ENCODE results near the gene SH3TC1. TPM values are rescaled to one million over a fixed set of nuclear protein-coding genes. Genes with fewer than 3 reads are reported as not detected.

SH3TC1 gene
- total and polyA plus RNA-seq, 10 of the 15 experiments (the other 5 are each of a cell fraction or from before 2014, with no cell fraction given) = 0.19 to 47.0 (median 18.4) TPM

DNA sequence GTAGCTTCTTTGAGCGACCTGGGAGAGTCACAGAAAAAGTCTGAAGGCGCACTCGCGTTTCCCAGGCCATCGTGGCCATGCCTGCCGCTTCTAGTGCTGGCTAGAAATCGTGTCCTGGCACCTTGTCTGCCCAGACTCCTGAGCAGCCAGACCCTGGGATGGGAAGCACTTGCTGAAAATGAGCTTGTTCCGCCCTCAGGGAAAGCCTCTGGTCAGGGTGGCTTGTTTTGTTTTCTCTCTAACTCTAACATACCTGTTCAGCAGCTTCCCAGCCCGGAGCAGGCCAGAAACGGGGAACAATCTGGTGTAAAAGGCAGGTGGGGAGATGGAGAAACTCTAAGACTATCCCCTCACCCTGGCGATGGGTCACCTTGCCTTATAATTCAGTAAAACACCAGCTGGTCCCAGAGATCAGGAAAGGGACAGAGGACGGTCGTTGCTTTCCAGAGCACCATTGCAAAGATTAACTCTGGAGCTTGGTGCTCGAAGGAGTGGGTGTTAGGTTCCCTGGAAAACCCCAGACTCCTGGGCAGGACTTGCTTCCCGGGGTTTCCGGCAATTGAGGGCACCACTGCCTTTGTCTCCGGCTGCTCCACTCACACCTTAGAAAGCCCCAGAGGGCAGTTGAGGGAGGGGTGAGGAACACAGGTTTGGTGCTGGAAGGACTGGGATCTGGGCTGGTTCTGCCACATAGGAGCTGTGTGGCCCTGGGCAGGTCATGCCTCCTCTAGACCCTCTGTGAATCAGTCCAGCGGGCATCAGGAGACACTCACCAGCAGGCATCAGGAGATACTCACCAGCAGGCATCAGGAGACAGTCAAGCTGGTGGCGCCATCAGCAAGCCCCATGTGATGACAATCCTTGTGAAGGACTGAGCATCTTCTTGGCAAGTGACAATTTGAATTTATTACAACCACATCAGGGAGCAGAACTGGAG is 4.5 kb upstream of the SH3TC1 start:
- FAIRE-seq (no peak), ATAC-seq (no peak), DNase-seq (ENCODE audit: low read depth, low spot score) (no peak)
- Histone ChIP-seq H3K9ac (ENCODE audit: control insufficient read depth, insufficient read depth, low read length) (no peak overlapping the region), H3K36me3 (ENCODE audit: control insufficient read depth in 2 of 2, insufficient read depth in 2 of 2, low read length in 1 of 2) (no peaks in the 10 kb centered on the region), H3K79me2 (ENCODE audit: control insufficient read depth, insufficient read depth, low read length) (peaks cover 5% of the 10 kb centered on the region), H3K27me3 (replicated peaks in 1 of 2; ENCODE audit: control insufficient read depth in 2 of 2, insufficient read depth in 2 of 2, low read length in 1 of 2) (no peaks in the 10 kb centered on the region), H3K27ac (ENCODE audit: control insufficient read depth, insufficient read depth) (no peak overlapping the region), H3K4me2 (ENCODE audit: control insufficient read depth, insufficient read depth) (no peak overlapping the region), H3K4me1 (ENCODE audit: control insufficient read depth, insufficient read depth, low read length) (peaks cover 25% of the 10 kb centered on the region), H3K9me3 (replicated peaks; ENCODE audit: control insufficient read depth, insufficient read depth, low read length) (no peaks in the 10 kb centered on the region), H3K4me3 (no peak overlapping the region), H4K20me1 (ENCODE audit: control insufficient read depth, insufficient read depth) (no peaks in the 10 kb centered on the region), H2AFZ (ENCODE audit: control insufficient read depth, low read depth, low read length) (no peak overlapping the region)
- CTCF ChIA-PET = interaction anchor here (1.2 to 6.3 kb wide), 5 partner anchors 18 to 392 kb away, joined by 3 to 96 read pairs (median 7); no protein-coding TSS in a partner anchor
- no TSS peak for BruUV-seq (replicated peaks)
- intact Hi-C loops (cut with micrococcal nuclease; ENCODE audit: unreplicated experiment) = no loop called here
- 67% methylated on average over 19 of the region's 19 CpGs for WGBS (ENCODE audit: insufficient coverage, insufficient replicate concordance, low lambda C conversion rate, missing lambda C conversion rate)
- SMC1A ChIA-PET (ENCODE audit: uncharacterized antibody, unreplicated experiment) = interaction anchor here (0.6 to 4.1 kb wide), 4 partner anchors 17 to 377 kb away, joined by 3 to 37 read pairs (median 6); no protein-coding TSS in a partner anchor
- TF ChIP-seq WRNIP1 (IDR thresholded peaks at IDR 0.05; ENCODE audit: borderline replicate concordance, low read depth, low read length) (no peak), E4F1 (IDR thresholded peaks at IDR 0.05; ENCODE audit: borderline replicate concordance, partially characterized antibody) (no peak)
- in situ Hi-C loops (cut with MboI) = no loop called here
- RAD21 ChIA-PET (ENCODE audit: unreplicated experiment) = interaction anchor here (1.3 to 5.8 kb wide), 4 partner anchors 12 to 22 kb away, joined by 3 to 76 read pairs (median 6); no protein-coding TSS in a partner anchor
- POLR2A ChIA-PET = interaction anchor here (1.0 to 2.0 kb wide), 2 partner anchors 18 to 22 kb away, joined by 3 to 7 read pairs; no protein-coding TSS in a partner anchor

All from GM12878 (cell line).